GM19328 (cell line): ENCODE data around the gene PITX1.

Experiments
- ATAC-seq: cut with Tn5 transposase; IDR thresholded peaks from one replicate; pipeline ENCODE4 v1.9.1; 2021; ENCODE audit warnings: mild to moderate bottlenecking, moderate library complexity; ENCODE audit not compliant: unreplicated experiment

The PITX1 gene

GRCh38 chr5:135030123-135030955 lies 3.7 kb downstream of the PITX1 start:
- no peak for ATAC-seq

GRCh38 chr5:135029477-135030122 lies 4.4 kb downstream of the PITX1 start:
- ATAC-seq = no peak

DNA sequence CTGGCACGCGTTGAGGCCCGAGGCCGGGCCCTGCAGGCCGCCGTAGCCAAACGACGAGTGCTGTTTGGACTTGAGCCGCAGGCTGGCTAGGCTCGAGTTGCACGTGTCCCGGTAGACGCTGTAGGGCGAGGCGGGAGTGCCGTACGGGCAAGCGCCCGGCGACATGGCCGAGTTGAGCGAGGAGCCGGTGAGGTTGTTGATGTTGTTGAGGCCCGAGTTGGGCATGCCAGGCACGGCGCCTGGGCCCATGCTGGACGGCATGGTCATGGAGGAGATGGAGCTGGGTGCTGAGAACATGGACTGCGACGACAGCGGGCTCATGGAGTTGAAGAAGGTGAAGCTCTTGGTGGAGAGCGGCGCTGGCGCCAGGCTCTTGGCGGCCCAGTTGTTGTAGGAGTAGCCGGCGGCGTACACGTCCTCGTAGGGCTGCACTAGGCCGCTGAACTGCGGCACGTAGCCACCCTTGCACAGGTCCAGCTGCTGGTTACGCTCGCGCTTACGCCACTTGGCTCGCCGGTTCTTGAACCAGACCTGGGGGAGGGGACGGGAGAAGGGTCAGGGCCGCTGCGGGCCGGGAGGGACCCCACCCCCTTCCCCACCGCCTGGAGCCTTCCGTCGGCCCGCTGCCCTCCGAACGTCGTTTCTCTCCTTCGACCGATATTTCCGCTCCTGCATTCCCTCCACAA lies 5.1 kb downstream of the PITX1 start:
- ATAC-seq = no peak

DNA sequence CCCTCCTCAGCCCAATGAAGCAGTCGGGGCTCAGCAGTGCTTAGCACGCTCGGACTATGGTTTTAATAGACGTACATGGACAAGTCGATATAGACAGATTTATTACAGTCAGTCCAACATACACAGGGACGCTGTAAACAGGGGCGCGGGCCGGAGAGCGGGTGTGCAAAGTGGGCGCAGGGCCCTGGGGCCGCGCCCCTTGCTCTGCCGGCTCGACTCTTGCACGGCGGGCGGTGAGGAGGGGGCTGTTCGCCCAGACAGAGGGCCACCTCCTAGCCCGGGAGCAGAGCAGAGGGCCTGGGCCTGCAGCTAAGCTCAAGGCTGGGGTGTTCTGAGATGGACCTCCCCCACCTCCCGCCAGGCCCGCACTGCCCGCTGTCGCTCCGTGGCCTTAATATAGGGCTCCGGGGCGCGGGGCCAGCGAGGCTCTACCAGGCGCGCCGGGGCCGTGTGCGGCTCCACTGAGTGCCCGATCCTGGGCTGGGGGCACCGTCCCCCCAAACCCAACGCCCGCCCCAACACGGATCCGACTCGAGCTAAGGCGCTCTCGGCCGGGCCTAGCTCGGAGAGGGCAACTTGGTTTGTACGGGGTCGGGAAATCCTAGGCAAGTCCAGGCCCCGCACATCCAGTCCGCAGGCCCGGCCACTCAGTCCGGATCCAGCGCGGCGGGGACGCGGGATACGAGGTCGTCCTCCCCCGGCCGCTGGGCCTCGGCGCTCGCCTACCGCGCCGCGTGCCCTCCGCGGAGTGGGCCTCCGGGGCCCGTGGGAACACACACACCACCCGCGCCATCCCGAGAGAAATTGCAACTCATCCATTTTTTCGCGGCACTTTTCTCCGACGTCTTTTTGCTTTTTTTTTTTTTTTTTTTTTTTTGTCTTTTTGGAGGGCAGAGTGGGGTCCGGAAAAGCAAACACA lies 6.1 kb downstream of the PITX1 start:
- no peak for ATAC-seq

DNA sequence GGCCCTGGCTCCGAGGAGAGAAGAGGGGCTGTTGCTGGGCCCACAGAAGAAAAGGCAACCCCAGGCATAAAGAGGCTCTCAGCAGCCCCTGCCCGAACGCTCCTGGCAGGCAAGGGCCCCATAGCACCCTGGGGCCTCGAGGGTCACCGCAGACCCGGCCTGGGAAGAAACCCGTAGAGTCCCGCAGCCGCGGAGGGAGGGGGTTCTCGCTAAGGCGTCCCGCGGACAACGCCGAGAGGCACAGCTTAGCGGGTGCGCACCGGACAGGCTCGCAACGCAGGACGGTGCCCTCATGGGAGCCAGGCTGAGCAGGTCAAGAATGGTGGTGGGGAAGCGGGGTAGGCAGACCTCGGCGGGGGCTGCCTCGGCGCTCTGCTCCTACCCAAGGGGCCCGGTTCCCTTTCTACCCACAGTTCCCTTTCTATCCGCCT lies 6.7 kb downstream of the PITX1 start:
- ATAC-seq = no peak

GRCh38 chr5:135026645-135027265 lies 7.3 kb downstream of the PITX1 start:
- ATAC-seq = no peak

DNA sequence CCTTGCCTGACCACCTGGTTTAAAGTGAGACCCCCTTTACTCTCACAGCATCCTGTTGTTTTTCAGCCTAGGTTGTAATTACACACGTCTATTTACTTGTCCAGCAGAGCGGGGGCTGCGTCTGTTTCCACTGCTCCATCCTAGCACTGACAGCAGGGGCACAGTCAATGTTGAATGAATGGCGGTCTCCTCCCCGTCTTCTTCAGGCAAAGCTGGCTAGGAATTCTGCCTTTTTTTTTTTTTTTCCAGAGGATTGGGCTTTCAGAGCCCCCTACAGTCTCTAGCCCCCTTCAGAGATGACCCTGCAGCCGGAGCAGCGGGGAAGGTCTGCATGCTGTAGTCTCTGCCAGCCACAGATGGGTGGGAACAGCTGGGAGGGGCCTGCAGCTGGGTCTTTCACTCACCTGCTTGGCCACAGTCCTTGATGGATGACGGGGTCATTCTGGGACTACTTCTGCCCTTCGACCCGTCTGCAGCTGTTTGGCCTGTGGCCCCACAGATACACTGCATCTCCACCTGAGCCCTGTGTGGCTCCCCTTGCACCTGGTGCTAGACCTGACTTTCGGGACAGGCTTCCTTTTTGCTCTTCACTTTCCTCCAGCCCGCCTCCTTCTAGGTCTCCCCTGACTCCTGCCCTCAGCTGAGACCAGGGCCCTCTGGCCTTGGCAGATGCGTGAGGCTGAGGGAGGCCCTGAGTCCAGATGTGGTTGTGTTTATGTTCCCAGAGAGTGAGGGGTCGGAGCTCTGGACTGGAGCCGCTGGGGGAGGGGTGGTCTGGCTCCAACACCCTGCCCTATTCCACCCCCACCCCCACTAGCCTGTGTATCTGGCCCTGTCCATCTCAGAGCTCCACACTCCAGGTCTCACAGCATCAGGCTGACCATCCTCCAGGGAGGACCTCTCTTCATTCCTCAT lies 8.0 kb downstream of the PITX1 start:
- ATAC-seq = no peak

DNA sequence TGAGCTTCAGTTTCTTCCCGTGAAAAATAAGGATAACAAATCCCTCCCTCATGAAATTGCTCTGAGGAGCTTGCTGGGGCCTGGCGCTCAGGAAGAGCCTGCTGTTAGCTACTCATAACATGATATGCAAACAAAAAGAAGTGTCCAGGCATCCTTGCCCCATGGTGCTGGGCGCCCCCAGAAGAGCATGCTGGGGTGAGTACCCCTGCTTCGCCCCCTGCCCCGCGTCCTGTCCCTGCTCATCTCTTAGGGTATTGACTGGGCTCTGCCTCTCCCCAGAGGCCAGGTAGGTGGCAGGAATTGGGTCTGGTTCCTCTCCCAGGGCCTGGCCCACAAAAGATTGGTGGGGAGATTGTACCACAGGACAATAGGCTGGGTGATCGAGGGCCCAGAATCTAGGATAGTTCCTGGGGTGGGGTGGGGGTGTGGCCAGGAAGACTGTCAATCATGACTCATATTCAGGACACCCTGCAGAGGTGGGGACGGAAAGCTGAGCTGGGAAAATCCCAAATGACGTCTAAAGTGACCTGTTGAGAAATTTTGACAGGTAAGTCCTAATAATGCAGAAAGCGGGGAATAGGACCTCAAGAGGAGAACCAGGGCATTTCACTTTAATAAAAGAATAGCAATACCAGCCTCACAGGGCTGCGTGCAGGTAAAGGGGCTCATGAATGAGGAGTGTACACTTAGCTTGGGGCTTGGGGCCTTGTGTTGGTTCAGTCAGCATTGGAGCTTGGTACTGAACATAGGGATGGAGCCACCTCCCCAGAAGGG lies 8.9 kb downstream of the PITX1 start:
- no peak for ATAC-seq

DNA sequence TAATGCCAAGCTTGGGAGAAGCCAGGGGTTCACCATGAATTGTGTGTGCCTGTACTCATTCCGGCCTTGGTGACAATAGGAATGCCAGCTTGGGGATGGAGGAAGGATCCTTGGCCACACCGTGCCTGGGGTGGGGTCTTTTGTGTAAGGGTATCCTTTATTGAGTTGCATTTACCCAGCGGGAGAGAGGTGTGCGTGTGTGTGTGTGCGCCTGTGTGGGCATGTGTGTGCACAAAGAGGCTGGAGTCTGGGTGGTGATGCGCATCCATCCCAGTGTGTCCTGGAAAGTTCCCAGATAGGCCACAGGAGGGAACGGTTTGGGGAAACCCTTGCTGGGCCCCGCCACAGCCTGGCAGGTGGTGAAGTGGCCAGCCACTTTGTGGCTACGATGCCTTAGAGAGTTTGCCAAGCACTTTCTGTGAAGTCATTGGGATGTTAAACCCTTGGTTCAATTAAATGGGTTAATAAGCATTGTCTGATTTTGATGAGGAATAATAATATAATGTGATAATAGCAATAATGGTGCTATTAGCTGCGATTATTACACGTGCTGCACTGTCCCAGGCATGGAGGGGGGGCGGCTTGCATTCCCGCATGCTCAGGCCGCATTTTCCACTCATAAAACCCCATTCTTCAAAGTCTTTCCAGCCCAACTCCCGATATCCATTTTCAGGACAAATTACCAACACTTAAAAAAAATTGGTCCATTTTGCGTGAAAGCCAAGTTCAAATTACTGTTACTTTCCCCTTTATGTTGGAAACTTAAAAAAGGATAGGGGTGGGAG lies 13.7 kb downstream of the PITX1 start:
- ATAC-seq = no peak

GRCh38 chr5:135019314-135019713 lies 14.7 kb downstream of the PITX1 start:
- no peak for ATAC-seq

DNA sequence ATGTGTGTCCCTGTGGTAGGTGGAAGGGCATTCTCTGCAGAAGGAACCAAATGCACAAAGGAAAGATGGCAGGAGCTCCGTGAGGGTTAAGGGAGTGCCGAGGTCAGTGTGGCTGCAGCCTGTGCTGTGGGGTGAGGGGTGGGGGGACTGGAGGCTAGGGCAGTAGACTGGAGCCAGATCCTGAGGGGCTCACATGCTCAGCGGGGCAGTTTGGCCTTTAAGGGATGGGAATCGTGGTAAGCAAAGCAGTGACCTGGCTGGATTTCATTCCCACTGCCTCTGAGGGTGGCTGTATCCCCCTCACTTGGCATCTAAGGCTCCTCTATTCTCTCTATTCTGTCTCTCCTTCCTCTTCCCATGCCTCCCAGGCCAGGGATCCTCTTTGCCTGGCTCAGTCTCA lies 15.6 kb downstream of the PITX1 start:
- ATAC-seq = no peak

- no peak for ATAC-seq
Measured at GRCh38 chr5:135016861-135017290, 17.2 kb downstream of the PITX1 start.

GRCh38 chr5:135015942-135016341 lies 18.1 kb downstream of the PITX1 start:
- ATAC-seq = no peak

GRCh38 chr5:135013947-135014570 lies 20.0 kb downstream of the PITX1 start:
- no peak for ATAC-seq

- no peak for ATAC-seq
Measured at GRCh38 chr5:135013445-135013844, 20.6 kb downstream of the PITX1 start.

DNA sequence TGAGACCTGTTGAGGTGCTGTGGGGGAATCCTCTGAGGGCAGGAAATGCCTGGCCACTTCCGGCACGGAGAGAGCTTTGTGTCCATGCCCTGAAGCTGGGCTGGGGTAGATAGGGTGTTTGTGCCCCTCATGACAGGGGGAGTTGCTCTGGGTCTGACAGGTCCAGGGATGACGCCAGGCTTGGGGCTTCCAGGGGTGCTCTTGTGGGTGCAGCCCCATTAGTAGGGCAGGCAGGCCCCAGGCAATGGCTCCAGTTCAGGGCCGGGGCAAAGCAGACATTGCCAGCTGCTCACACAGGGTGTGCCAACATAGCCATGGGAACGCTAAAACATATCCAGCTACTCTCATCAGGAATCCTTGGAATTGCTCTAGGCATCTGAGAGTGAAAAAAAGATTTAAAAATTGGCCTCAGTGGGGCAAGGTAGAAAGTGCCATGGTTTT lies 21.1 kb downstream of the PITX1 start:
- no peak for ATAC-seq

GRCh38 chr5:135012033-135012588 lies 21.9 kb downstream of the PITX1 start:
- ATAC-seq = no peak
